GM19239 (cell line): Measurements from ENCODE around the gene AGFG1.
A peak's percentile ranks its signal among the peaks of the same experiment; 100 is the strongest.

Experiments used
- DNase-seq: peaks from one replicate; pipeline ENCODE4 v3.0.0; 2011; ENCODE audit warnings: low spot score; ENCODE audit not compliant: insufficient read length
- FAIRE-seq: peaks from 2 replicates; lab custom pipeline; 2011; peaks lifted over from hg19 to GRCh38; lab: Jason Lieb, UNC

Gene AGFG1, protein sequence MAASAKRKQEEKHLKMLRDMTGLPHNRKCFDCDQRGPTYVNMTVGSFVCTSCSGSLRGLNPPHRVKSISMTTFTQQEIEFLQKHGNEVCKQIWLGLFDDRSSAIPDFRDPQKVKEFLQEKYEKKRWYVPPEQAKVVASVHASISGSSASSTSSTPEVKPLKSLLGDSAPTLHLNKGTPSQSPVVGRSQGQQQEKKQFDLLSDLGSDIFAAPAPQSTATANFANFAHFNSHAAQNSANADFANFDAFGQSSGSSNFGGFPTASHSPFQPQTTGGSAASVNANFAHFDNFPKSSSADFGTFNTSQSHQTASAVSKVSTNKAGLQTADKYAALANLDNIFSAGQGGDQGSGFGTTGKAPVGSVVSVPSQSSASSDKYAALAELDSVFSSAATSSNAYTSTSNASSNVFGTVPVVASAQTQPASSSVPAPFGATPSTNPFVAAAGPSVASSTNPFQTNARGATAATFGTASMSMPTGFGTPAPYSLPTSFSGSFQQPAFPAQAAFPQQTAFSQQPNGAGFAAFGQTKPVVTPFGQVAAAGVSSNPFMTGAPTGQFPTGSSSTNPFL

DNA sequence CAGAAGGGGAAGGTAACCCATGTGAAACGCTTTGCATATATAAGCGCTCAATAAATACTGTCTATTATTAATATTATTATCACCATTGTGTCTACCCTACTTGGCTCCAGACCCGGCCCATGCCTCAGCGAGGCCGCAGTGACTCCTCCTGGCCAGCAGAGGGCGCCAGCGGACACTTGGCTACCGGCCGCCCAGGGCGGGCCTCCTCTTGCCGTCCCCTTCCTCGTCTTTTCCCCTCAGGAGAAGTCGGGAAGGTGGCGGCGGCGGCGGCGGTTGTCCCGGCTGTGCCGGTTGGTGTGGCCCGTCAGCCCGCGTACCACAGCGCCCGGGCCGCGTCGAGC, at the start of gene AGFG1:
Gene AGFG1, plus strand, starts transcription at position 233 of the 341 bp plus-strand sequence. CDS start 266 bp downstream, outside the sequence.
- peak; percentile 91 for DNase-seq
- peak; percentile 97 for FAIRE-seq

DNA sequence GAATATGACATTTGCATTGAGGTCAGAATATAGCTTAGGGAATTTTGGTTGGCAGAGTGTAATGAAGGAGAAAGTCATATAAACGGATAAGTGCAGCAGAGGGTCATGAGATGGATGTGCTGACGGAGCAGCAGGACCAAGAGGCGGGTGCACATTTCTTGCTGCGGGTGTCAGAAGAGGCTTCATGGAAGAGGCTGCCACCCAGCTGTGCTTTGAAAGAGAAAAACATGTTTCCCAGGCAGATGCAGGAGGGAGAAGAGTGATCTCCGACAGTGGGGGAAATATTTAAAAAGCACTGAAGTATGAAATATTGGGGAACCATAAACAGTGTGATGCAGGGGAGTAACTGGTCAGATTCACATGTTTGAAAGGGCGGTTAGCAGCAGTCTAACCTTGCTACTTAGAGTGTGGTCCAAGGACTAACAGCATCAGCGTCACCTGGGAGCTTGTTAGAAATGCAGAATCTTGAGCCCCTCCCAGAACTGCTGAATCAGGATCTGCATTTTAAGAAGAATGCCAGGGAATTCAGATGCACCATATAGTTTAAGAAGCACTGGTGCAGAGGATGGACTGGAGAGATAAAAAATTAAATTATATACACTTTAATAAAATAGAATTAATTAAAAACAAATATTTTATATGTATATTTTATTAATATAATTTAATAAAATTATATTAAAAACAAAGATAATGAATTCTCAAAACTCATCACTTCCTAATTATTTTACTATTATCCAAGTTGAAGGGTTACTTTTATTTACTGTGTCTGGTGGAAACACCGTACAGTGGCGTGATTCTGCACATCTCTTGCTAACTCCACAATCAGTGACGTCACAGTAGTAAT, 48.1 kb upstream of the AGFG1 start:
- FAIRE-seq, result no peak
- no peak for DNase-seq

DNA sequence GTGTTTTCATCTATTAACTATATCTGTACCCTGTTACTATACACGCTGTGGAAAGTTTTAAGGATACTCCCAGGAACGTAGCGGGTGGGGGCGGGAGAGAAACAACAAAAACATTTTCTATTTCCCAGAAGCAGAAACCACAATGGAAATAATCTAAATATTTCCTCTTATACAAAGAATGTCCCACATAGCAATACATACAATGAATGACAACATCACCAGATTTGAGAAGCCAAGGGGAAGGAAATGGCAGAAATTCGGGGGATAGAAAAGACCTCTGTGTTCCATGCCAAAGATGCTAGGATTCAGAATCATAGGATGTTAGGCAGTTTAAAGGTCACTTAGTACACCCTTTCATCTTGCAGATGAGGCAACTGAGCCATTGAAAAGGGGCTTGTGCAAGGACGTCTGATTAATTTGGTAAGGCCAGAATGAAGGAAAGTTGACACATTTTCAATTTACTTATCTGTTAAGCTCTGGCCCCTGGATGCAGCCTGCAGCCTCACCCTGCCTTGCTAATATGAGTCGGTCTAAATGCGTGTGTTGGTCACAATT, 43.1 kb upstream of the AGFG1 start:
- FAIRE-seq (no peak), DNase-seq (no peak)

DNA sequence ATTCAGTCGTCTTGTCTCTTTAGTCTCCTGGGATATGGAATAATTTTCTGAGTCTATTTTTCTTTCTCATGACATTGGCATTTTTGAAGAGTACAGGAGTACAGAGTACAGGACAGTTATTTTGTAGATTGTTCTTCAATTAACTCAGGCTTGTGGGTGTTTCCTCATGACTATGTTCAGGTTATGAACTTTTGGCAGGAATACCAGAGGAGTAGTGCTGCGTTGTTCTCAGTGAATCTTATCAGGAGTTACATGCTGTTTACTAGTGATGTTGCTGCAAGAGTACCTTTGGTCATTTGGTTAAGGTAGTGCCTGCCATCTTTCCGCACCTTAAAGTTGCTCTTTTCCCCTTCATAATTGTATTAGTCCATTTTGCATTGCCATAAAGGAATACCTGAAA, 41.3 kb upstream of the AGFG1 start:
- FAIRE-seq (no peak), DNase-seq (no peak)

DNA sequence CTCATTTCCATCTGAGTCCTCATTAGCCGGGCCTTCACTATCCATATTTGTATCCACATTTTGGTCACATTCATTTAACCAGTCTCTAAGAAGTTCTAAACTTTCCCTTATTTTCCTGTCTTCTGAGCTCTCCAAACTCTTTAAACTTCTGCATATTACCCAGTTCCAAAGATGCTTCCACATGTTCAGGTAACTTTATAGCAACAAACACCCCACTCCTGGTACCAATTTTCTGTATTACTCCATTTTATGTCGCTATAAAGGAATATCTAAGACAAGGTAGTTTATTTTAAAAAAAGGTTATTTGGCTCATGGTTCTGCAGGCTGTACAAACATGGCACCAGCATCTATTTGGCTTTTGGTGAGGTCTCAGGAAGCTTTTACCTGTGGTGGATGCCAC, 38.8 kb upstream of the AGFG1 start:
- FAIRE-seq (no peak), DNase-seq (no peak)

DNA sequence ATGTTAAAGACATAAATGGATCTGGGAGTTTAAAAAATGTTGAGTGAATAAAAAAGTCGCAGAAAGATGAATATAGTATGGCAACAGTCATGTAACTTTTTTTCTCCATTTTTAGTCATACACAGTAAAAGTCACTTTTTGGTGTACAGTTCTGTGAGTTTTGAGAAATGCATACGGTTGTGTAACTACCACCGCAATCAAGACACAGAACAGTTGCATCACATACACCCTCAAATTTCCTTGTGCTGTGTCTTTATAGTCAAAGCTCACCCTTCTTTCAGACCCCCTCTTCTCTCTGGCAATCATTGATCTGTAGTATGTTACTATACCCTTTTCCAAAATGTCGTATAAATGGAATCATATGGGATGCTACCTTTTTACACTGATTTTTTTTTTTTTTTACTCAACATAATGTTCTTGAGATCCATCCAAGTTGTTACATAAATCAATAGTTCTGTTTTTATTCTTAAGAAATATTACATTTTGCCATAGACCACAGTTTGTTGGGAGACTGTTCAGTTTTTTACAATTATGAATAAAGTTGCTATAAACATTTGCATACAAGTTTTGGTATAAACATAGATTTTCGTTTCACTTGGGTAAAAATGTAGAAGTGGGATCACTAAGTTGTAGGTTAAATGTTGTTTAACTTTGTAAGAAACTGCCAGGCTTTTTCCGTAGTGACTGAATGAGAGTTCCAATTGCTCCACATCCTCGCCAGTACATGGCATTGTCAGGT, 35.4 kb upstream of the AGFG1 start:
- FAIRE-seq (no peak), DNase-seq (no peak)

DNA sequence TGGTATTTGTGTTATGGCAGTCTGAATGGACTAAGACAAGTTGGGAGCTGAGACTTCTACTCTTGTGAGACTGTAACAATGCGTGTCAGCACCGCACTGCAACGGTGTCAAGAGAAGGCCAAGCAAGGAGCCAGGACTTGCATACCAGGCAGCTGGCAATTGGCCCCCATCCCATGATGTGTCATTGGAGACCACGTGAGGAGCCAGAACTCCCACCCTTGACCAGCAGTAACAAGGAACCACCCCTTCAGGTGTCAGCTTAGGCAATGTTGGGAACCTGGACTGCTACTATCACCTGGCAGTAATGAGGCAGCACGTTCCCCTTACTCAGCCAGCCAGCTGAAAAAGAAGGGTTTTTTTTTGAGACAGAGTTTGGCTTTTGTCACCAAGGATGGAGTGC, 32.7 kb upstream of the AGFG1 start:
- no peak for FAIRE-seq
- DNase-seq, result no peak

DNA sequence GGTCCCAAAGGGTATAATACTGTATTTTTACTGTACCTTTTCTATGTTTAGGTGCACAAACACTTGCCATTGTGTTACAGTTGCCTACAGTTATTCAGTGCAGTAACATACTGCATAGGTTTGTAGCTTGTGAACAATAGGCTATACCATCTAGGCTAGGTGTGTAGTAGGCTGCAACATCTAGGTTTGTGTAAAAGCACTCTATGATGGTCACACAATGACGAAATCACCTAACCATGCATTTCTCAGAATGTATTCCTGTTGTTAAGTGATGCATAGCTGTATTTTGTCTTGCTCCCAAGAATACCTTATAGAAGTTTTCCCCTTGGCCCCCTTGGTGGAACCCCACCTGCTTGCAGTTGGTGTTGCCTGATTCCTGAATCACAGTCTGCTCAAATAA, 29.3 kb upstream of the AGFG1 start:
- FAIRE-seq (no peak), DNase-seq (no peak)

DNA sequence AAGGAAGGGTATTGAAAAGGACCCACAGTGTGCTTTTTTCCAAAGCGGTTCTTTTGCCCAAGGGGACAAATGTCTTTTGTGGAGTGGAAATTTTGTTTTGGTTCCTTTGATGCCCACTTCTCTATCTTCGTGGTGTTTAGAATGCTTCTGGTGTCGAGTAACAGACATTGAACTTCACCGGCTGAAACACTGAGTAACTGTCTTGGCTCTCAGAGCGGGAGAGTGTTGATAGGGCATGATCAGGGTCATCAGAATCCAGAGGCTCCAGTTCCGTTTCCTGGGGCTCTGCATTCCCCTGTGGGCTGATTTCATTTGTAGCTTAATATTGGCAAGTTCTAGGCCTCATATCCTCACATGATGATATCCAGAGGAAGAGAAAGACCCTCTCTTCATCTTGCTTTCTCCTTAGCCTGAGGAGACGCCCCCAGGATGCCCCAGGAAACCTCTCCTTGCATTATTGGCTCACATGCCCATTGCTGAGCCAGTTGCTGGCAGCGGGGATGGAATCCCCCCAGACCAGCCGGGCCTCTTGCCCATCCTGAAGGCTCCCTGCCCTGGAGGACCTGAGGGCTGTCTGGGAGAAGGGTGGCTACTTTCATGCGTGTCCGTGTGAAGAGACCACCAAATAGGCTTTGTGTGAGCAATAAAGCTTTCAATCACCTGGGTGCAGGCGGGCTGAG, 27.9 kb upstream of the AGFG1 start:
- DNase-seq (no peak), FAIRE-seq (no peak)

DNA sequence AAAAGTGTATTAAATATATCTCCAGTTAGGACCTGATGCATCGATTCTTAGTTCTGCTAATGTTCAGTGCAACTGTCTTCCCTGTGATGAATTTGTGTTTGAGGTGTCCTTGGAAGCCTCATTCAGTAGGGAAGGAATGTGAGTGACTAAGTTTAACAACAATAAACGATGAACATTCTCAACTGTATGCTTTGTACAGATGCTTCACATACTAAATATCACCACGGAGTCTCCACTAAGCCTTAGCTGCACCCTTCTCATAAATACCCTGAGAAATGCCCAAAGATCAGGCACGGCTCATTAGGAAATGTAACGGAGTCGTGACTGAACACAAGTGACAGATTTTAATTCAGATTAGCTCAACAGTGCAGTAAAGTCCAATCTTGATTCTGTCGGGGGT, 24.4 kb upstream of the AGFG1 start:
- DNase-seq (no peak), FAIRE-seq (no peak)

DNA sequence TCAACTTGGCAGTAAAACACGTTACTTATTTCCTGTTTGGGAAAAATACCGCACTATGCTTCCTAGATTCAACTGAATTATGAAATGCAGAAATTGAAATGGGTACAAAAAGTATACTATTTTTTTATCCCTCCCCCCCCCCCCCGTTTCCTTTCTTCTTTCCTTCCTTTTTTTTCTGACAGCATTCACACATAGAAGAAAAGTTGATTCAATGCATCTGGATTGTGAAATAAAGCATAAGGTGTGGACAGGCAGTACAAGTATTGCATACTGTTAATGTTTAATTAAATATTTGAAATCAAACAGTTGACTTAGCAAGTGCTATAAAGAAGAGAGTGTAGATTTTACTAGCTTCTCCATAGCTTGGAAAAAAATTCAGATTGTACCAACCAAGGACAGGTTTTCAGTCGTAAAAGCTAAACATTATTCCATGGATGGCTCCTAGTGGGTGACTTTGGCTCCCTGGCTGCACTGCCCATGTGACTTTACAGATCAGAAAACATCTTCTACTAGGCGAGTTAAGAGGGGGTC, 21.6 kb upstream of the AGFG1 start:
- FAIRE-seq, result no peak
- no peak for DNase-seq

DNA sequence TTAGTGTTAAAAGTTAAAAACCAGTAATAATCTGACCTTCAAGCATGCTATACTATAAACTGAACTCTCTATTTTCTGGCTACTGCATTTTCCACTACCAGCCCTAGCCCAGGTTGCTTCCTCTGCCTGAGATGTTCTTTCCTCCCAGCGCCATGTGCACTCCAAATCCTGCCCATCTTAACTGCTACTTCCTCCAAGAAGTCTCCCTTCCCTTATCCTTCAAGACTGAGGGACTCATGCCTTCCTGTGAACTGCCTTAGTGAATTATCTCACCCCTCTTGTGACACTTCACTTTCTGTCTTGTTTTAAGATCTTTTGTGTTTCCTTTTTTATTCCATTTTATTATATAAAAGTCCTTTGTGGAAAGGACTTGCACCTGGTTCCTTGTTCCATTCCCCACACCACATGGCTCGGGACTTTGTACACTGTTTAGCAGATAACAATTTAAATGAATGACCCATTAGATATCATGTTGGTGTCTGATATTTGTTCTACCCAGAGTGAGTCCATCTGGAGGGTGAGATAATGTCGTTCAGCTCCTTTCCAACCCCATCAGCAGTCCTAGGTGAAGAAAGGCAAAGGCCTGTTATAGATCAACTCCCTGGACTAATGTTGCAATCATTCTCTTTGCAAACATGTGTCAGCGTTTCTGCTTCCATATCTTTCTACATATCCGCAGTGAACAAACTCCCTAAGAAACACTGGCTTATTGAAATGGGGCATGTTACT, 20.9 kb upstream of the AGFG1 start:
- FAIRE-seq (no peak), DNase-seq (no peak)

DNA sequence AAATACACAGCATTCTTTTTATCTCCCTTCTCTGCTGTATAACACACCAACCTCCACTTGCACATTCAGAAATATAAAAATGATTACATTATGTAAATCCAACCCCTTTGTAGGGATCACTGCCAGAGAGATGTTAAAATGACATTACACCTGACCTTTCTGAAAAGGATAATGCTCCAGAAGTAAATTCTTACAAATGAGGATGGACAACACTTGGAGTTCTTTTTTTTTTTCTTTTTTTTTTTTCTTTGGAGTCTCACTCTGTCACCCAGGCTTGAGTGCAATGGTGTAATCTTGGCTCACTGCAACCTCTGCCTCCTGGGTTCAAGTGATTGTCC, 20.3 kb upstream of the AGFG1 start:
- no peak for DNase-seq
- no peak for FAIRE-seq

DNA sequence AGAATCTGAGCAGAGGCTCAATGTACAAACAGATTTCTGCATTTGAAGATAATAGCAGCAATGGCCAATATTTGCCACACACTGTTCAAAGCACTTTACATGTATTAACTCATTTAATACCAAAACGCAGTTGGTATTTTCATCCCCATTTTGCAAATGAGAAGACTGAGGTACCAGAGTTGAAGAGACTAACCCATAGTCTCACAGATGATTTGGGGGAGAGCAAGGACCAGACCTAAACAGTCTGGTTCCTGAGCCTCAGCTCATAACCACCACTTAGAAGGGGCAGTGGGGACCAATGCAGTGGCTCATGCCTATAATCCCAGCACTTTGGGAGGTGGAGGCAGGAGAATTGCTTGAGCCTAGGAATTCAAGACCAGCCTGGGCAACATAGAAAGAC, 18.1 kb upstream of the AGFG1 start:
- DNase-seq, result no peak
- no peak for FAIRE-seq

DNA sequence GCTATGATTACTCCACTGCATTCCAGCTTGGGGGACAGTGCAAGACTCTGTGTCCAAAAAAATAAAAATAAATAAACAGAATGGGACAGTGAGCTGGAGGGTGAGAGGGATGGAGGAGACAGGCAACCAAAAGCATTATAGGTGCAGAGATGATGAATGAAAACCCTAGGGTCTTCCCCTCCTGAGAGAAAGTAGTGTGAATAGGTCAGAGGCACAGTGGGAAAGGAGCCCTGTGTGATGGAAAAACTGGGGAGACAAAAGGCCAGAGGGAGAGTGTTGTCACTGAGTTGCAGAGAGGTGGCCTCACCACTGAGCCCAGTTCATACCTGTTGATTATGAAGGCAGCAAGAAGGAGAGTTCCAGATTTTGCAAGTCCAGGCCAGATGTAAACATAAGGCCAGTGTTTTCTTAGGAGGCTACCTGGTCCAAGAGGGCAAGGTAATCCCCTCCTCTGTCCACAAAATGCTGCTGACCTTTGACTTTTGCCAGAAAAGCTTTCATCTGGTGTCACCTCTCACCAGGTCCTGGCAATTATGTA, 17.6 kb upstream of the AGFG1 start:
- no peak for FAIRE-seq
- DNase-seq, result no peak

DNA sequence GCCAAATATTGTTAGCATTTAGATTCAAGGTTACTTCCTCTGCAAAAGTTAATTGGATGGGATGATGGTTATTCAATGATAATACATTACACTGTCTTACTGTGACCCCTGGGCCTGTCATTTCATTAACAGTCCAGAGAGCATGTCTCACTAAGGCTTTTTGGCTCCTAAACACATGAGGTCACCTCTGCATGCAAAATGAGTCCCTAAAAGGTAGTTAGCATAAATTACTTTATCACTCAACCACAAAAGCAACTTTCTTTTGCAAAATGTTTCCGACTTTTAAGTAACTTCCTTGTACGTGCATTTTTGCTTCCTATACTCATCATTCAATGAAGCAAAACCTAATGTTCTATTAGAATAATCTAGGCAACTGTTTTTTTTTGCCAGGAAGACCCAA, 16.8 kb upstream of the AGFG1 start:
- no peak for FAIRE-seq
- DNase-seq, result no peak

DNA sequence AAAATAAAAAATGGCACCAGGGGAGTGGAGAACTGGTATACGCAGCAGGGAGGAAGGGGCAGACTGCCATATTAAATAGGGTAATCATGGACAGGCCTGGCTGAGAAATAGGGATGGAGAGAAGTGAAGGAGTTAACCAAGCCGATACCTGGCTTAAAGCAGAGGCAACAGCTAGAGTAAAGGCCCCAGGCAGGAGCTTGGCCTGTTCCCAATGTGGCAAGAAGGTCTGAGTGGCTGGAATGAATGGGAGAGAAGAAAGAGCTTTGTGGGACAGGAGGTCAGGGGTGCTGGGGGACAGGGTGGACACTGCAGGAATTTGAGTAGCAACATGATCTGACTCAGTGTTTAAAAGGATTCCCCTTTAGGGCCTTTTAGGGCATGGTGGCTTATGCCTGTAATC, 15.9 kb upstream of the AGFG1 start:
- DNase-seq (no peak), FAIRE-seq (no peak)

DNA sequence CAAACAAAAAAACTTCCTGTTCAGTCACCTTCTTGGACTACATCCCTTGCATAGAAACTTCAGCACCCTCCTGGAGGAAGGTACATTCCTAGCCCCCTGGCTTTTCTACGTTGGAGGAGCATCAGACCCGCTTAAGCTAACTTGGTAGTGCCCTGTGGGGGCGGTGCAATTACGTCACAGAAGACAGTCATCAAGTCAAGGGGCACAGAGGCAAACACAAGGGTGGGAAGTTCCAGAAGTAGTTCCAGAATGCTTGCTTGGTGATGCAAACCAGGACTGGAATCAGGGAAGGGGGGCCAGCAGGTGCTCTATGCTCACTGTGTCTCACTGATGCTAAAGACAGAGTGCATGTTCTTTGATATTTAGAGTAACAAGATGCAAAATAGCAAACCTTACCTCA, 15.2 kb upstream of the AGFG1 start:
- DNase-seq, result no peak
- no peak for FAIRE-seq

DNA sequence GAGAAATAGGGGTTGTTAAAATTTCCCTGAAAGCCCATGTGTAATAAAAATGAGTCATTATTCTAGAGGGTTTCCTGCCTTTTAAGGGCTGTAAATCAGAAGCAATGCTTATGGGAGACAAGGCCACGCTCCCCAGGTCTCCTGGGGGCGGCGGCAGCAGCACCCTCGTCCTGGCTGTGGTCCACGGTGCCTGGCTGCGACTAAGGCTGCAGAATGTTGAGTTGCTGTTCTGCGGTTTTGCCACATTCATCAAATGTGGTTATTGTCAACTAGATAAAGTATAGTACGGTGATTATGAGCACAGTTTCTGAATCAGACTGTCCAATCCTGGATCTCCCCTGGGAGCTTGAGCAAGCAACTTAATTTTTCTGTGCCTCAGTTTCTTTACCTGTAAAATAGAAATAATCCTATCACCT, 11.9 kb upstream of the AGFG1 start:
- no peak for FAIRE-seq

More for the DNA sequence above, 11.9 kb upstream of the AGFG1 start:
- no peak for DNase-seq
